ENCODE measurements around the gene C19orf12. TPM values are rescaled to one million over a fixed set of nuclear protein-coding genes. Genes with fewer than 3 reads are reported as not detected.

Gene C19orf12
- total and polyA plus RNA-seq, 2 of the 13 experiments (the other 11 are each of a cell fraction or from before 2014, with no cell fraction given) = 17.7 to 34.4 TPM

DNA sequence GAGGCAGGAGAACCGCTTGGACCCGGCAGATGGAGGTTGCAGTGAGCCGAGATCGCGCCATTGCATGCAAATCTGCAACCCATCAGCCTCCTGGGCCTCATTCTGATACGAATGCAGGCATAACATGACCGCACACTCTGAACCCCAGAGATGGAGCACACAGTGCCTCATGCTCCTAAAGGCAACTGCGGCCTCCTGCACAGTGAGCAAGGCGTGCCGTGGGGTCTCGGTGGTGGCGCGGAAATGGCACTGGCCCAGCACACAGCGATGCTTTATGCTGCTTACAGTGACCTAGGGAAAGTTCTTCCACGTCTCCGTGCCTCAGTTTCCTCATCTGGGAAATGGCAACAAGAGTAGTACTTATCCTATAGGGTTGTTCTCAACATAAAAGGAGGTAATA lies 2.0 kb upstream of the C19orf12 start (continued):
- TF ChIP-seq CEBPG (CRISPR knock-in tag; IDR thresholded peaks at IDR 0.05) = no peak

DNA sequence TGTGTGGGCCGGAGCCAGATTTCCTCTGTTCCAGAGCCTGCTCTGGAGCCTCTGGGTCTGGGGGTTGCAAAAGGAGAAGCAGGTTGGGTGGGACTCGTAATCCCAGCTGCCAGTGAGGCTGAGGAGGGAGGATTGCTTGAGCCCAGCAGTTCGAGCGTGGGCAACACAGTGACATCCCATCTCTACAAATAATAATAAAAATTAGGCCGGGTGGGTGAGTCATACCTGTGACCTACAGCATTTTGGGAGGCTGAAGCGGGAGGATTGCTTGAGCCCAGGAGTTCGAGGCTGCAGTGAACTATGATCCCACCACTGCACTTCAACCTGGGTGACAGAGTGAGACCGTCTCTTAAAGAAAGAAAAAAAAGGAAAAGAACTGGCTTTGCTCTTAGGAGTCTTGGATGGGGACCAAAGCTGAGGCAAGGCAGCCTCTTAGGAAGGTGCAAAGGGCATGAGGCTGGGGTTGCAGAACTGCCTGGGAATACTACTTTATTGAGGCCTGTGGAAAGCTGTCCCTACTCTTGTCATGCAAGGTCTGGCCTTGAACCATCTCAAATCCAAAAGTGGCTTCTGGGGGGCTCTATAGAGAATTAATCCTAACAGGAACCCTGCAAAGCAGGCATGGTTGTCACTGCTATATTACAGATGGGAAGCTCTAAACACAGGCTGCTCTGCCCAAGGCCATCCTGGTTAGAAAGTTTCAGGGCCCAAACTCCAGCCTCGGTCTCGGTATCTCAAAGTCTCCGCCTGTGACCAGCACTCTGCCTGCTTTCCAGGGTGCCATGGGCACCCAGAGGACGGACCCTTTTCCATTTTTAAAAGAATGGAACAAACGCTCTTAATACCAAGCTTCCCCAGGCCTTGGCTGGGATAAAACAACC lies 880 bp upstream of the C19orf12 start:
- peak overlapping the region; percentile 90 for H3K9ac ChIP-seq (ENCODE audit: insufficient read depth, low read depth, low read length)
- ChIA-PET POLR2A (interaction anchor here (0.9 to 5.2 kb wide), 8 partner anchors 8 to 226 kb away, joined by 4 to 44 read pairs (median 7); partner anchors contain the start of genes PLEKHF1, POP4 and URI1), CTCF (ENCODE audit: low intra/inter-chr PET ratio, low total read pairs) (interaction anchor here (1.0 to 2.8 kb wide), 3 partner anchors 17 to 106 kb away, joined by 3 to 66 read pairs (median 3); no protein-coding TSS in a partner anchor)
- no peaks in the 10 kb centered on the region for H3K36me3 ChIP-seq (replicated peaks in 1 of 2; ENCODE audit: control insufficient read depth in 1 of 2, insufficient read depth in 2 of 2, low read length in 2 of 2)
- in situ Hi-C loops (cut with HindIII; ENCODE audit: extremely low pct_ligation_motif_present, low pct_unique_long_range_greater_than_20kb) = no loop called here
- peak; percentile 54 for FAIRE-seq
- H3K4me3 ChIP-seq (replicated peaks in 1 of 3; ENCODE audit: insufficient read depth in 1 of 3, low read depth in 2 of 3, low read length in 3 of 3) = peak overlapping the region; percentile 77 to 96 (median 85)
- BruUV-seq (replicated peaks) = TSS peak; percentile 90
- H3K27me3 ChIP-seq (ENCODE audit: control insufficient read depth in 1 of 2, insufficient read depth in 2 of 2, low read length in 2 of 2) = no peaks in the 10 kb centered on the region
- H3K27ac ChIP-seq (ENCODE audit: extremely low read length, insufficient read depth, low read length) = peak overlapping the region; percentile 87
- H3K4me2 ChIP-seq (ENCODE audit: low read depth, low read length) = peak overlapping the region; percentile 89
- DNase-seq (ENCODE audit: low spot score) = peak; percentile 38
- peaks cover 48% of the 10 kb centered on the region for H3K4me1 ChIP-seq (ENCODE audit: insufficient read depth, low read length)
- peak; percentile 66 for ATAC-seq
- no peaks in the 10 kb centered on the region for H4K20me1 ChIP-seq (ENCODE audit: insufficient read depth, low read length)
- H3K79me2 ChIP-seq (ENCODE audit: insufficient read depth, low read length) = peaks cover 7% of the 10 kb centered on the region
- intact Hi-C loops (cut with micrococcal nuclease; ENCODE audit: unreplicated experiment) = loop anchor here (1.0 kb wide), 3 partner anchors 8 to 106 kb away; no protein-coding TSS in a partner anchor
- no peaks in the 10 kb centered on the region for H3K9me3 ChIP-seq (ENCODE audit: low read length)
- H2AFZ ChIP-seq (ENCODE audit: low read length) = no peak overlapping the region
- 0% methylated on average over 12 of the region's 13 CpGs for WGBS (ENCODE audit: low lambda C conversion rate)
- TF ChIP-seq SIN3A (IDR thresholded peaks at IDR 0.05; ENCODE audit: borderline replicate concordance, low read depth, low read length) = peak; percentile 39; the same call in 1 of the 2 replicates
- 0 out of 2 replicates have a peak, but pooled peaks have one; percentile 11 for TF ChIP-seq ZMYM3 (CRISPR knock-in tag; IDR thresholded peaks at IDR 0.05)
- TF ChIP-seq, protein P1, sequence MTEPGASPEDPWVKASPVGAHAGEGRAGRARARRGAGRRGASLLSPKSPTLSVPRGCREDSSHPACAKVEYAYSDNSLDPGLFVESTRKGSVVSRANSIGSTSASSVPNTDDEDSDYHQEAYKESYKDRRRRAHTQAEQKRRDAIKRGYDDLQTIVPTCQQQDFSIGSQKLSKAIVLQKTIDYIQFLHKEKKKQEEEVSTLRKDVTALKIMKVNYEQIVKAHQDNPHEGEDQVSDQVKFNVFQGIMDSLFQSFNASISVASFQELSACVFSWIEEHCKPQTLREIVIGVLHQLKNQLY (CRISPR knock-in tag; IDR thresholded peaks at IDR 0.05) = no peak
- TF ChIP-seq ZMYM2 (CRISPR knock-in tag; IDR thresholded peaks at IDR 0.05) = peak; percentile 76; the same call in 1 of the 2 replicates
- peak; percentile 34; the same call in 1 of the 2 replicates for TF ChIP-seq ZNF558 (CRISPR knock-in tag; IDR thresholded peaks at IDR 0.05; ENCODE audit: borderline replicate concordance)
- 0 out of 2 replicates have a peak, but pooled peaks have one; percentile 54 for TF ChIP-seq NAIF1 (CRISPR knock-in tag; IDR thresholded peaks at IDR 0.05; ENCODE audit: borderline replicate concordance)
- TF ChIP-seq RBM39 (IDR thresholded peaks at IDR 0.05; ENCODE audit: low read depth, low read length, poor library complexity, severe bottlenecking) = peak; percentile 15
- TF ChIP-seq NR2C2 (CRISPR knock-in tag; IDR thresholded peaks at IDR 0.05; ENCODE audit: borderline replicate concordance) = 0 out of 2 replicates have a peak, but pooled peaks have one; percentile 10
- TF ChIP-seq ZNF629 (CRISPR knock-in tag; conservative IDR thresholded peaks at IDR 0.05) = no peak
- peak; percentile 56 for TF ChIP-seq HNF4A (CRISPR knock-in tag; IDR thresholded peaks at IDR 0.05)
- TF ChIP-seq, protein P2, sequence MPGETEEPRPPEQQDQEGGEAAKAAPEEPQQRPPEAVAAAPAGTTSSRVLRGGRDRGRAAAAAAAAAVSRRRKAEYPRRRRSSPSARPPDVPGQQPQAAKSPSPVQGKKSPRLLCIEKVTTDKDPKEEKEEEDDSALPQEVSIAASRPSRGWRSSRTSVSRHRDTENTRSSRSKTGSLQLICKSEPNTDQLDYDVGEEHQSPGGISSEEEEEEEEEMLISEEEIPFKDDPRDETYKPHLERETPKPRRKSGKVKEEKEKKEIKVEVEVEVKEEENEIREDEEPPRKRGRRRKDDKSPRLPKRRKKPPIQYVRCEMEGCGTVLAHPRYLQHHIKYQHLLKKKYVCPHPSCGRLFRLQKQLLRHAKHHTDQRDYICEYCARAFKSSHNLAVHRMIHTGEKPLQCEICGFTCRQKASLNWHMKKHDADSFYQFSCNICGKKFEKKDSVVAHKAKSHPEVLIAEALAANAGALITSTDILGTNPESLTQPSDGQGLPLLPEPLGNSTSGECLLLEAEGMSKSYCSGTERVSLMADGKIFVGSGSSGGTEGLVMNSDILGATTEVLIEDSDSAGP (CRISPR knock-in tag; IDR thresholded peaks at IDR 0.05; ENCODE audit: borderline replicate concordance) = 0 out of 2 replicates have a peak, but pooled peaks have one; percentile 10
- TF ChIP-seq, protein P3, sequence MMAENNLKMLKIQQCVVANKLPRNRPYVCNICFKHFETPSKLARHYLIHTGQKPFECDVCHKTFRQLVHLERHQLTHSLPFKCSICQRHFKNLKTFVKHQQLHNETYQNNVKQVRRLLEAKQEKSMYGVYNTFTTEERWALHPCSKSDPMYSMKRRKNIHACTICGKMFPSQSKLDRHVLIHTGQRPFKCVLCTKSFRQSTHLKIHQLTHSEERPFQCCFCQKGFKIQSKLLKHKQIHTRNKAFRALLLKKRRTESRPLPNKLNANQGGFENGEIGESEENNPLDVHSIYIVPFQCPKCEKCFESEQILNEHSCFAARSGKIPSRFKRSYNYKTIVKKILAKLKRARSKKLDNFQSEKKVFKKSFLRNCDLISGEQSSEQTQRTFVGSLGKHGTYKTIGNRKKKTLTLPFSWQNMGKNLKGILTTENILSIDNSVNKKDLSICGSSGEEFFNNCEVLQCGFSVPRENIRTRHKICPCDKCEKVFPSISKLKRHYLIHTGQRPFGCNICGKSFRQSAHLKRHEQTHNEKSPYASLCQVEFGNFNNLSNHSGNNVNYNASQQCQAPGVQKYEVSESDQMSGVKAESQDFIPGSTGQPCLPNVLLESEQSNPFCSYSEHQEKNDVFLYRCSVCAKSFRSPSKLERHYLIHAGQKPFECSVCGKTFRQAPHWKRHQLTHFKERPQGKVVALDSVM (CRISPR knock-in tag; IDR thresholded peaks at IDR 0.05) = peak; percentile 95
- TF ChIP-seq, protein P4, sequence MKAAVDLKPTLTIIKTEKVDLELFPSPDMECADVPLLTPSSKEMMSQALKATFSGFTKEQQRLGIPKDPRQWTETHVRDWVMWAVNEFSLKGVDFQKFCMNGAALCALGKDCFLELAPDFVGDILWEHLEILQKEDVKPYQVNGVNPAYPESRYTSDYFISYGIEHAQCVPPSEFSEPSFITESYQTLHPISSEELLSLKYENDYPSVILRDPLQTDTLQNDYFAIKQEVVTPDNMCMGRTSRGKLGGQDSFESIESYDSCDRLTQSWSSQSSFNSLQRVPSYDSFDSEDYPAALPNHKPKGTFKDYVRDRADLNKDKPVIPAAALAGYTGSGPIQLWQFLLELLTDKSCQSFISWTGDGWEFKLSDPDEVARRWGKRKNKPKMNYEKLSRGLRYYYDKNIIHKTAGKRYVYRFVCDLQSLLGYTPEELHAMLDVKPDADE (CRISPR knock-in tag; IDR thresholded peaks at IDR 0.05) = no peak
- TF ChIP-seq MTF2 (CRISPR knock-in tag; IDR thresholded peaks at IDR 0.05; ENCODE audit: borderline replicate concordance) = no peak
